H1 (cell line): ENCODE data around the gene HLA-DPA1. TPM values are rescaled to one million over a fixed set of nuclear protein-coding genes. Genes with fewer than 3 reads are reported as not detected.

Source experiments
- HDAC6 ChIP-seq: IDR thresholded peaks from one replicate; pipeline ENCODE4 v1.7.1; 2012; ENCODE audit warnings: low read depth, mild to moderate bottlenecking, inconsistent platforms, low read length, moderate library complexity
- SUZ12 ChIP-seq: fragments of 200-600 bp; sonication (generic); IDR thresholded peaks from 2 replicates; pipeline ENCODE4 v1.6.1; 2012; ENCODE audit warnings: mild to moderate bottlenecking, inconsistent platforms, low read length, moderate library complexity, mixed read lengths
- polyA plus RNA-seq, 7 experiments: library from polyadenylated mRNA; depleted of rRNA in 3 of 7; stranded (reverse) in 5 of 7; unstranded in 2 of 7; fragments of >200 nt in 5 of 7; fragments of 200-250 nt in 2 of 7; gene quantifications; 1 replicate in 5 of 7; 2 replicates in 1 of 7; 4 replicates in 1 of 7; pipeline versions ENCODE4 v1.2.1 to v1.2.3, GENCODE V29; 2011 to 2013; ENCODE audit warnings: missing spikeins in 2 of 7, mixed read lengths in 2 of 7
- total RNA-seq: library from RNA; stranded (reverse); fragmentation: NEBNext Ultra II Directional; extraction: Animal tissue kit (Norgen Biotek cat#: 25700); gene quantifications from 2 replicates; pipeline ENCODE4 v1.2.1, GENCODE V29; 2021

HLA-DPA1 gene
- total and polyA plus RNA-seq, 2 of the 8 experiments (the other 6 are each of a cell fraction or from before 2014, with no cell fraction given) = 6.2 to 13.1 TPM

GRCh38 chr6:33113755-33114154 is 40.3 kb upstream of the HLA-DPA1 start (continued):
- TF ChIP-seq SUZ12 = no peak
- no peak for TF ChIP-seq HDAC6
